Erythroblast (primary cell): ENCODE measurements around the gene PRIMA1.

Experiments
- GATA1 ChIP-seq: IDR thresholded peaks from 2 replicates; pipeline ENCODE4 v1.6.1; 2011; ENCODE audit warnings: low read depth, mild to moderate bottlenecking, control low read depth, low read length, moderate library complexity
- POLR2A ChIP-seq: IDR thresholded peaks from 2 replicates; pipeline ENCODE4 v1.6.1; 2011; ENCODE audit warnings: mild to moderate bottlenecking, low read length

DNA sequence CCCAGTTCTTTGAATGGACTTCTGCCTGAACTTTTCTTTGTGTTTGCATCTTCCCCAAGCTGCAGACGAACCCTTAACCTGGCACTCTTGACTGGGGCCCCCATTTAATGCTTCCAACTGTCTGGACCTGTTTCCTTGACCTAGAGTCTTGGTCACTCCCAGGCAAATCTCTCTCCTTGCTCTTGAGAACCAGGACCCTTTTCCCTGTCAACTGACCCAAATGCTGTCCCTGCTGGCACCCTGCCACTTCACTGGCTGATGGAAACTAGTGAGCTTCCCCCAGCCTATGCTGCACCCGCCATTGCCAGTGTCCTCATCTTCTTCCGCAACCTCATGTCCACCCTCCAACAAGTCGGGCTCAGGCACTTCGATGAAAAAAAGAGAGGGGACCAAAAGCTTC lies 79.5 kb downstream of the PRIMA1 start:
- no peak for TF ChIP-seq POLR2A
- TF ChIP-seq GATA1: no peak
